Duodenal mucosa (tissue), 2 donors: ENCODE measurements around the gene NOS1AP.
"Not testable (repeated sequence)": the region's sequence is repeated elsewhere in the genome, so short reads cannot be mapped to it uniquely, and the experiment has no call there.

Source experiments
- H3K27ac ChIP-seq: one replicate; pipeline ENCODE4 v1.7.0; 2013; ENCODE audit warnings: low read depth, low read length
- H3K27me3 ChIP-seq, 2 donors: one replicate each; pipeline ENCODE4 v1.7.0; 2013; ENCODE audit warnings: low read length in 2 of 2, control low read depth in 1 of 2; ENCODE audit not compliant: insufficient read depth in 2 of 2, control insufficient read depth in 1 of 2
- H3K36me3 ChIP-seq, 2 donors: one replicate each; pipeline ENCODE4 v1.7.0; 2013; ENCODE audit warnings: low read length in 2 of 2, control low read depth in 1 of 2; ENCODE audit not compliant: insufficient read depth in 2 of 2, control insufficient read depth in 1 of 2
- H3K4me1 ChIP-seq, 2 donors: one replicate each; pipeline ENCODE4 v1.7.0; 2013; ENCODE audit warnings: low read length in 2 of 2, control low read depth in 1 of 2; ENCODE audit not compliant: insufficient read depth in 2 of 2, control insufficient read depth in 1 of 2
- H3K4me3 ChIP-seq, 2 donors: one replicate each; pipeline ENCODE4 v1.7.0; 2013; ENCODE audit warnings: low read length in 2 of 2, low read depth in 1 of 2
- H3K9ac ChIP-seq, 2 donors: one replicate each; pipeline ENCODE4 v1.7.0; 2013; ENCODE audit warnings: low read length in 2 of 2, low read depth in 1 of 2
- H3K9me3 ChIP-seq, 2 donors: one replicate each; pipeline ENCODE4 v1.7.0; 2013; ENCODE audit warnings: low read length in 2 of 2, control low read depth in 1 of 2; ENCODE audit not compliant: control insufficient read depth in 1 of 2

Gene NOS1AP

DNA sequence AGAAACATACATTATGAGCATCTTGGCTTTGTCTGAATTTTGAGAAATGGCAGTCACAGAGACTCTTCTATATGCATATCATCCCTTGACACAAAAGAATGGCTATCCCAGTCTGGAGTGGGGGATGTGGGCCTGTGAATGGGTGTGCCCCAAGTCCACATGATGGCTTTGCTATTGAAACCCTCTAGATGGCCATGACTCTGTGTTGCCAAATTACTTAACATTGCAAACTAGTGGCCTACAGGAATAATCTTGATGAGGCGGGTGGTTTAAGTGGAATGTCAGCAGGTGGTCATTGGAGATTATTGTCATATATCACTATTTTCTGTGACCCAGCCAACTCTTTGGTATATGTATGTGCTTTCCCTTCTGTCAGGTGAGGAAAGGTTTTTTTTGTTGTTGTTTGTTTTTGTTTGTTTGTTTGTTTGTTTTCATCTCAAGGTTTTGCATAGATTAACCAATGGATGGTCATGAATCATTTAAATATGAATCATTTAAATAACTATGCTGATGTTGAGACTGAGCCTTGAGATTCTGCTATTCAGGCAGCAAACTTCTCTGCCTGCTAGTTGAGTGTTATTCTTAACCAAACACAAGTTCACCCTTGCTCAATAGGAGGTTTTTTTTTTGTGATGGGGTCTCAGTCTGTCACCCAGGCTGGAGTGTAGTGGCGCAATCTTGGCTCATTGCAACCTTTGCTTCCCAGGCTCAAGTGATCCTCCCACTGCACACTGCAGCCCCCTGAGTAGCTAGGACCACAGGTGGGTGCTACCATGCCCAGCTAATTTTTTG is 103.0 kb downstream of the NOS1AP start:
- no peaks in the 10 kb centered on the region for H3K9me3 ChIP-seq
- H3K27ac ChIP-seq = no peak overlapping the region
- H3K27me3 ChIP-seq = no peaks in the 10 kb centered on the region
- no peak overlapping the region for H3K4me3 ChIP-seq
- H3K9ac ChIP-seq = no peak overlapping the region
- H3K4me1 ChIP-seq = peaks cover 3 to 8% of the 10 kb centered on the region in 2 donors
- H3K36me3 ChIP-seq = no peaks in the 10 kb centered on the region

DNA sequence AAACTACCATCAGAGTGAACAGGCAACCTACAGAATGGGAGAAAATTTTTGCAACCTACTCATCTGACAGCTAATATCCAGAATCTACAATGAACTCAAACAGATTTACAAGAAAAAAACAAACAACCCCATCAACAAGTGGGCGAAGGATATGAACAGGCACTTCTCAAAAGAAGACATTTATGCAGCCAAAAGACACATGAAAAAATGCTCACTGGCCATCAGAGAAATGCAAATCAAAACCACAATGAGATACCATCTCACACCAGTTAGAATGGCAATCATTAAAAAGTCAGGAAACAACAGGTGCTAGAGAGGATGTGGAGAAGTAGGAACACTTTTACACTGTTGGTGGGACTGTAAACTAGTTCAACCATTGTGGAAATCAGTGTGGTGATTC is 104.1 kb downstream of the NOS1AP start:
- not testable (repeated sequence) for H3K9me3 ChIP-seq, H3K27me3 ChIP-seq, H3K9ac ChIP-seq, H3K4me3 ChIP-seq, H3K36me3 ChIP-seq, H3K27ac ChIP-seq, H3K4me1 ChIP-seq

DNA sequence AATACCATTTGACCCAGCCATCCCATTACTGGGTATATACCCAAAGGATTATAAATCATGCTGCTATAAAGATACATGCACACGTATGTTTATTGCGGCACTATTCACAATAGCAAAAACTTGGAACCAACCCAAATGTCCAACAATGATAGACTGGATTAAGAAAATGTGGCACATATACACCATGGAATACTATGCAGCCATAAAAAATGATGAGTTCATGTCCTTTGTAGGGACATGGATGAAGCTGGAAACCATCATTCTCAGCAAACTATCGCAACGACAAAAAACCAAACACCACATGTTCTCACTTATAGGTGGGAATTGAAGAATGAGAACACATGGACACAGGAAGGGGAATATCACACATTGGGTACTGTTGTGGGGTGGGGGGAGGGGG is 104.5 kb downstream of the NOS1AP start:
- H3K9ac ChIP-seq, H3K4me3 ChIP-seq, H3K36me3 ChIP-seq, H3K9me3 ChIP-seq, H3K27me3 ChIP-seq, H3K27ac ChIP-seq, H3K4me1 ChIP-seq: not testable (repeated sequence)

DNA sequence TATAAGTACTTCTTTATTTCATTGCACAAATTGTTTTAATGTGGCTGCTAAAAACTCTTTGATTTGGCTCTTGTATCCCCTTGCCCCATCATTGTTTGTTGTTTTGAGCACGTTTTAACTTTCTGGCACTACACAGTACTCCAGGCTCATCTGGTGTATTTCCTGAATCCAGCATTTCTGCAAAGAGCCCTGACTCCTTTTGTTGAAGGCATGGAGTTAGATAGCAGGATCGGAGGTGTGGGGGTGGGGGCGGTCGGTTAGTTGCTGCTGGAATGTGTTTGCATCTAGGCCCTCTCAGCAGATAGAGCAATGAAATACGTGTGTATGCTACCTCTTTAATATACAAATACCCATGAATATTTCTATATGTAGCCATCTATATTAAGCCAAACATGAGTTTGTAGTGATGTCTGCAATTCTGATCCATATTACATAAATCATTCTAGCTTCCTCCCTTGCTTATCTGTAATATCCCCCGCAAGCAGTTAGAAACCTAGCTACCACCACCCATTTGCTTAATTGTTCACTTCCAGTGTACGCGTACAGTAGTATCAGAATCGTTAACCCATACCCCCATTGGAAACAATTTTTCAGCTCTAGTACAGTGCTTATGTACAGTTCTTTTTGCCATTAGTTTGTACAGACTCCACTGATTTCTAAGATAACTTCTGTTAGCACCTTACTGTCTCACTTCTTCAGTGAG is 106.0 kb downstream of the NOS1AP start:
- H3K9ac ChIP-seq = no peak overlapping the region
- H3K4me3 ChIP-seq = no peak overlapping the region
- no peak overlapping the region for H3K27ac ChIP-seq

GRCh38 chr1:162177126-162177525 is 107.6 kb downstream of the NOS1AP start:
- Histone ChIP-seq H3K4me3 (no peak overlapping the region), H3K27ac (no peak overlapping the region), H3K27me3 (no peaks in the 10 kb centered on the region), H3K9me3 (no peaks in the 10 kb centered on the region), H3K36me3 (no peaks in the 10 kb centered on the region), H3K4me1 (no peaks in the 10 kb centered on the region), H3K9ac (no peak overlapping the region)

More for the DNA sequence above, 106.0 kb downstream of the NOS1AP start:
- Histone ChIP-seq H3K4me1 (no peaks in the 10 kb centered on the region), H3K36me3 (no peaks in the 10 kb centered on the region), H3K9me3 (no peaks in the 10 kb centered on the region), H3K27me3 (no peaks in the 10 kb centered on the region)

- Histone ChIP-seq H3K4me3 (no peak overlapping the region), H3K36me3 (no peaks in the 10 kb centered on the region), H3K9ac (no peak overlapping the region), H3K9me3 (no peaks in the 10 kb centered on the region), H3K27ac (no peak overlapping the region), H3K4me1 (no peaks in the 10 kb centered on the region), H3K27me3 (no peaks in the 10 kb centered on the region)
Measured at GRCh38 chr1:162178432-162178831, 108.9 kb downstream of the NOS1AP start.

DNA sequence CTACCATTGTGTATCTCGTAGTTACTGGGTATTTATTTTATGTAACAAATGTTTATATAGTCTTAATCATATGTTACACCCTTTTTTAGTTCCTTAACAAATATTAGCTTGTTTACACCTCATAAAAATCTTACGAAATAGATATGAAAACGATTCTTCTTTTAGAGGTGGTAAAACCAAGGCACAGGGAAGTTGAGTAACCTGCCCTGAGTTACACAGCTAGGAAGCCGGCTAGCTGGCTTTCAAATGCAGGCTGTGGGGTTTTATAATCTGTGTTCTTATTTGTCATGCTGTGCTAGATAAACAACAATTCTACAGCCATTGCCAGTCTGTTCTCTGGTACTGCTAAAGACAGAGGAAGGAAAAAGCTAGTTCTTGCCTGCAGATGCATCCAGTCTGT is 109.6 kb downstream of the NOS1AP start:
- H3K4me1 ChIP-seq = no peaks in the 10 kb centered on the region
- H3K27me3 ChIP-seq = no peaks in the 10 kb centered on the region
- H3K36me3 ChIP-seq = no peaks in the 10 kb centered on the region
- no peak overlapping the region for H3K4me3 ChIP-seq
- no peaks in the 10 kb centered on the region for H3K9me3 ChIP-seq
- H3K27ac ChIP-seq = no peak overlapping the region
- H3K9ac ChIP-seq = no peak overlapping the region

- no peak overlapping the region for H3K9ac ChIP-seq
- H3K27me3 ChIP-seq = no peaks in the 10 kb centered on the region
- H3K9me3 ChIP-seq = no peaks in the 10 kb centered on the region
- H3K4me1 ChIP-seq = no peaks in the 10 kb centered on the region
- no peaks in the 10 kb centered on the region for H3K36me3 ChIP-seq
- no peak overlapping the region for H3K27ac ChIP-seq
- no peak overlapping the region for H3K4me3 ChIP-seq
Measured at GRCh38 chr1:162180813-162181212, 111.3 kb downstream of the NOS1AP start.

GRCh38 chr1:162182090-162182489 is 112.6 kb downstream of the NOS1AP start:
- Histone ChIP-seq H3K36me3 (no peaks in the 10 kb centered on the region), H3K4me3 (no peak overlapping the region), H3K27ac (no peak overlapping the region), H3K4me1 (no peaks in the 10 kb centered on the region), H3K9ac (no peak overlapping the region), H3K27me3 (no peaks in the 10 kb centered on the region), H3K9me3 (no peaks in the 10 kb centered on the region)

DNA sequence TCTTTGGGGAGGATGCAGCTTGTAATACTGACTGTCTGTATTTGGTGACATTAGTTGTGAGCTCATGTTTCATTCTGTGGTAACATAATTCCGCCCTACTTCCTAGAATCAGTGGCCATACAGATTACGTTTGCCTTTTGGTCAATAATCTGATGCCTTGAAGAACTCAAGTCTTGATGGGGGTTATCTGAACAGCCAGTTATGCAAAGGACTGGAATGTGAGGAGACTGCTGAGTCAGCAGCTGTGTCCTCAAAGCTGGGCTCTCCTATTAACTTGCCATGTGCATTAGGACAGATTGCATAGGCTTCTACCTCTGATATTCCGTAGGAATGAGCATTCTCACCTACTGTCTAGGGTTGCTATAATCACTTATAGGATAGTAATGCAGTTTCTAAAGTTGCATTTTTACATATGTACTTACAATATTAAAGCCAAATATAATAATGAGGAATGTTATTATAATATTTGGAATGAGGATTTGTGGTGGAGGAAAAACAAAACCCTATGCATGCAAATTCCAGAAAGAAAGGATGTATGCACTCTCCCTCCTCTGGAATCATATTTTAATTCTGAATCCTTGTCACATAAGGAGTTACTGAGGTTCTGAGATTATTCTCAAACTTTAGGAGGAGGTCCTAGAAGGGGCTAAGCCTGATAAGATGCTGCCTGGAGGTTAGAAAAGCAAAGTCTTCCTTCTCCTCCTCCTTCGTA is 116.0 kb downstream of the NOS1AP start:
- H3K9me3 ChIP-seq = no peaks in the 10 kb centered on the region
- H3K4me3 ChIP-seq = no peak overlapping the region
- no peaks in the 10 kb centered on the region for H3K4me1 ChIP-seq
- no peaks in the 10 kb centered on the region for H3K27me3 ChIP-seq
- no peak overlapping the region for H3K9ac ChIP-seq
- no peaks in the 10 kb centered on the region for H3K36me3 ChIP-seq
- H3K27ac ChIP-seq = no peak overlapping the region
